Uterus (tissue), 2 donors: ENCODE measurements around the gene ABCC4.

Experiments used
- POLR2A ChIP-seq, 2 donors: fragments of 450-650 bp; IDR thresholded peaks; one replicate each; pipeline ENCODE4 v1.6.1; 2016; ENCODE audit warnings: antibody characterized with exemption in 2 of 2, mild to moderate bottlenecking in 1 of 2, moderate library complexity in 1 of 2
- TF ChIP-seq, protein P1 (sequence below), 4 experiments: fragments of 200-600 bp in 2 of 4; fragments of 450-650 bp in 2 of 4; sonication (generic) in 2 of 4; IDR thresholded peaks; one replicate each; pipeline ENCODE4 v1.5.1; 2016 to 2019; ENCODE audit warnings: antibody characterized with exemption in 4 of 4, mild to moderate bottlenecking in 2 of 4, moderate library complexity in 1 of 4

DNA sequence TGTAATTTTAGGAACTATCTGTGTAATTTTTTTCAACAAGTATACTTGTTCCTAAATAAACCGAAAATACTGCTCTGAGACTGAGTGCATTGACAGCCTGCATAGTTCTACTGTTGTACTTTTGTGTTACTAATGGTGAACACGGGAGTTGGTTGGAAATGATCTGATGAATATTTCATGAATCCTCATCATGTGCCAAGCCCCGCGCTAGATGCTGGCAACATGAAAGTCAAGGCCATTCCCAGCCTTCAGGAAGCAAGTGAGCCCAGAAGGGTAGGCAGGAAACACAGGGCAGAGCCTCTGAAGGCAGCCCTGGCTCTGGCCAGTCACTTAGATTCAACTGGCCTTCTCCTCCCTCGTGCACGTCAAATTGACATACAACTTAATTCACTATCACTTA lies 106.1 kb downstream of the ABCC4 start:
- TF ChIP-seq, protein P1, sequence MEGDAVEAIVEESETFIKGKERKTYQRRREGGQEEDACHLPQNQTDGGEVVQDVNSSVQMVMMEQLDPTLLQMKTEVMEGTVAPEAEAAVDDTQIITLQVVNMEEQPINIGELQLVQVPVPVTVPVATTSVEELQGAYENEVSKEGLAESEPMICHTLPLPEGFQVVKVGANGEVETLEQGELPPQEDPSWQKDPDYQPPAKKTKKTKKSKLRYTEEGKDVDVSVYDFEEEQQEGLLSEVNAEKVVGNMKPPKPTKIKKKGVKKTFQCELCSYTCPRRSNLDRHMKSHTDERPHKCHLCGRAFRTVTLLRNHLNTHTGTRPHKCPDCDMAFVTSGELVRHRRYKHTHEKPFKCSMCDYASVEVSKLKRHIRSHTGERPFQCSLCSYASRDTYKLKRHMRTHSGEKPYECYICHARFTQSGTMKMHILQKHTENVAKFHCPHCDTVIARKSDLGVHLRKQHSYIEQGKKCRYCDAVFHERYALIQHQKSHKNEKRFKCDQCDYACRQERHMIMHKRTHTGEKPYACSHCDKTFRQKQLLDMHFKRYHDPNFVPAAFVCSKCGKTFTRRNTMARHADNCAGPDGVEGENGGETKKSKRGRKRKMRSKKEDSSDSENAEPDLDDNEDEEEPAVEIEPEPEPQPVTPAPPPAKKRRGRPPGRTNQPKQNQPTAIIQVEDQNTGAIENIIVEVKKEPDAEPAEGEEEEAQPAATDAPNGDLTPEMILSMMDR (IDR thresholded peaks at IDR 0.05), result no peak
- no peak for TF ChIP-seq POLR2A (IDR thresholded peaks at IDR 0.05)
